ENCODE data around the gene ASL.

ASL gene

GRCh38 chr7:66138994-66139752 is 63.6 kb downstream of the ASL start:
- ATAC-seq (ENCODE audit: low read depth): no peak
- no peak for TF ChIP-seq CTCF (IDR thresholded peaks at IDR 0.05; ENCODE audit: poor library complexity, severe bottlenecking)
- no peaks in the 10 kb centered on the region for H3K9me3 ChIP-seq (ENCODE audit: severe bottlenecking)
- no peak for DNase-seq (ENCODE audit: low spot score)
- no peak overlapping the region for H3K4me3 ChIP-seq (ENCODE audit: severe bottlenecking)
- peaks cover 75% of the 10 kb centered on the region for H3K36me3 ChIP-seq (ENCODE audit: low read depth)
- H3K4me1 ChIP-seq (ENCODE audit: insufficient read depth, poor library complexity, severe bottlenecking): peaks cover 5% of the 10 kb centered on the region
- no peak overlapping the region for H3K27ac ChIP-seq (ENCODE audit: poor library complexity, severe bottlenecking)
- no peaks in the 10 kb centered on the region for H3K27me3 ChIP-seq (ENCODE audit: insufficient read depth, poor library complexity, severe bottlenecking)

GRCh38 chr7:66140924-66141323 is 65.3 kb downstream of the ASL start:
- H3K4me1 ChIP-seq (ENCODE audit: insufficient read depth, poor library complexity, severe bottlenecking): peaks cover 5% of the 10 kb centered on the region
- peaks cover 66% of the 10 kb centered on the region for H3K36me3 ChIP-seq (ENCODE audit: low read depth)
- H3K9me3 ChIP-seq (ENCODE audit: severe bottlenecking): no peaks in the 10 kb centered on the region
- H3K27me3 ChIP-seq (ENCODE audit: insufficient read depth, poor library complexity, severe bottlenecking): no peaks in the 10 kb centered on the region
- DNase-seq (ENCODE audit: low spot score) (no peak), ATAC-seq (ENCODE audit: low read depth) (peak; percentile 72)
- no peak overlapping the region for H3K4me3 ChIP-seq (ENCODE audit: severe bottlenecking)
- H3K27ac ChIP-seq (ENCODE audit: poor library complexity, severe bottlenecking): peak overlapping the region; percentile 3
- TF ChIP-seq CTCF (IDR thresholded peaks at IDR 0.05; ENCODE audit: poor library complexity, severe bottlenecking): peak; percentile 45

- Histone ChIP-seq H3K36me3 (ENCODE audit: low read depth) (peaks cover 66% of the 10 kb centered on the region), H3K4me3 (ENCODE audit: severe bottlenecking) (no peak overlapping the region), H3K27ac (ENCODE audit: poor library complexity, severe bottlenecking) (peak overlapping the region; percentile 21), H3K9me3 (ENCODE audit: severe bottlenecking) (no peaks in the 10 kb centered on the region), H3K27me3 (ENCODE audit: insufficient read depth, poor library complexity, severe bottlenecking) (no peaks in the 10 kb centered on the region), H3K4me1 (ENCODE audit: insufficient read depth, poor library complexity, severe bottlenecking) (peaks cover 5% of the 10 kb centered on the region)
- no peak for TF ChIP-seq CTCF (IDR thresholded peaks at IDR 0.05; ENCODE audit: poor library complexity, severe bottlenecking)
- no peak for DNase-seq (ENCODE audit: low spot score)
- no peak for ATAC-seq (ENCODE audit: low read depth)
Observed at GRCh38 chr7:66142334-66142733, 66.7 kb downstream of the ASL start.

- peaks cover 5% of the 10 kb centered on the region for H3K4me1 ChIP-seq (ENCODE audit: insufficient read depth, poor library complexity, severe bottlenecking)
- H3K36me3 ChIP-seq (ENCODE audit: low read depth): peaks cover 65% of the 10 kb centered on the region
- no peaks in the 10 kb centered on the region for H3K27me3 ChIP-seq (ENCODE audit: insufficient read depth, poor library complexity, severe bottlenecking)
- ATAC-seq (ENCODE audit: low read depth): peak; percentile 40; the same call in 1 of the 3 replicates
- H3K4me3 ChIP-seq (ENCODE audit: severe bottlenecking): no peak overlapping the region
- no peak for TF ChIP-seq CTCF (IDR thresholded peaks at IDR 0.05; ENCODE audit: poor library complexity, severe bottlenecking)
- no peak for DNase-seq (ENCODE audit: low spot score)
- H3K9me3 ChIP-seq (ENCODE audit: severe bottlenecking): no peaks in the 10 kb centered on the region
- peak overlapping the region; percentile 21 for H3K27ac ChIP-seq (ENCODE audit: poor library complexity, severe bottlenecking)
Observed at GRCh38 chr7:66142996-66143395, 67.4 kb downstream of the ASL start.
